Measurements from ENCODE around the gene PSD.
A peak's percentile ranks its signal among the peaks of the same experiment; 100 is the strongest.

Gene PSD

GRCh38 chr10:102375867-102376266 lies 42.7 kb downstream of the PSD start:
- no peak overlapping the region for H3K4me3 ChIP-seq (ENCODE audit: low read depth, low read length)
- no peak for DNase-seq (ENCODE audit: low read depth)
- no peak for TF ChIP-seq CTCF (IDR thresholded peaks at IDR 0.05; ENCODE audit: insufficient read depth, low read depth, low read length, missing control alignments)

- no peak for DNase-seq (ENCODE audit: low read depth)
- H3K4me3 ChIP-seq (ENCODE audit: low read depth, low read length) = no peak overlapping the region
- TF ChIP-seq CTCF (IDR thresholded peaks at IDR 0.05; ENCODE audit: insufficient read depth, low read depth, low read length, missing control alignments) = peak; percentile 2
Observed at GRCh38 chr10:102375250-102375649, 43.3 kb downstream of the PSD start.

GRCh38 chr10:102371295-102371694 lies 47.3 kb downstream of the PSD start:
- no peak for TF ChIP-seq CTCF (IDR thresholded peaks at IDR 0.05; ENCODE audit: insufficient read depth, low read depth, low read length, missing control alignments)
- no peak for DNase-seq (ENCODE audit: low read depth)

GRCh38 chr10:102368077-102368476 lies 50.5 kb downstream of the PSD start:
- H3K4me3 ChIP-seq (ENCODE audit: low read depth, low read length) = no peak overlapping the region
- TF ChIP-seq CTCF (IDR thresholded peaks at IDR 0.05; ENCODE audit: insufficient read depth, low read depth, low read length, missing control alignments) = no peak
- no peak for DNase-seq (ENCODE audit: low read depth)

More at GRCh38 chr10:102371295-102371694, 47.3 kb downstream of the PSD start:
- H3K4me3 ChIP-seq (ENCODE audit: low read depth, low read length) = no peak overlapping the region

- no peak for DNase-seq (ENCODE audit: low read depth)
- TF ChIP-seq CTCF (IDR thresholded peaks at IDR 0.05; ENCODE audit: insufficient read depth, low read depth, low read length, missing control alignments) = no peak
Observed at GRCh38 chr10:102367441-102367840, 51.1 kb downstream of the PSD start.

GRCh38 chr10:102358712-102359382 lies 59.7 kb downstream of the PSD start:
- DNase-seq (ENCODE audit: low read depth) = no peak
- H3K4me3 ChIP-seq (ENCODE audit: low read depth, low read length) = no peak overlapping the region
- no peak for TF ChIP-seq CTCF (IDR thresholded peaks at IDR 0.05; ENCODE audit: insufficient read depth, low read depth, low read length, missing control alignments)

More at GRCh38 chr10:102367441-102367840, 51.1 kb downstream of the PSD start:
- no peak overlapping the region for H3K4me3 ChIP-seq (ENCODE audit: low read depth, low read length)

GRCh38 chr10:102354451-102354850 lies 64.1 kb downstream of the PSD start:
- DNase-seq (ENCODE audit: low read depth) = no peak
- TF ChIP-seq CTCF (IDR thresholded peaks at IDR 0.05; ENCODE audit: insufficient read depth, low read depth, low read length, missing control alignments) = no peak

More at GRCh38 chr10:102354451-102354850, 64.1 kb downstream of the PSD start:
- no peak overlapping the region for H3K4me3 ChIP-seq (ENCODE audit: low read depth, low read length)
